Common myeloid progenitor, CD34-positive (primary cell): ENCODE measurements around the gene CTSL.
"Not testable (repeated sequence)": the region's sequence is repeated elsewhere in the genome, so short reads cannot be mapped to it uniquely, and the experiment has no call there.

Experiments used
- CTCF ChIA-PET: fragments of 350-600 bp; sonication (Branson Sonifier 250); formaldehyde crosslinking; loops from one replicate; lab custom pipeline; 2021; ENCODE audit warnings: antibody characterized with exemption; lab: Charles Lee
- POLR2A ChIA-PET: fragments of 350-600 bp; sonication (Branson Sonifier 250); formaldehyde crosslinking; loops from one replicate; lab custom pipeline; 2021; ENCODE audit warnings: antibody characterized with exemption; lab: Charles Lee
- DNase-seq, 3 donors: peaks; one replicate each; pipeline versions ENCODE4 v3.0.0 to v3.0.0-alpha.2; 2013
- H3K27ac ChIP-seq, 2 experiments: 1 replicate in 1 of 2; 2 replicates in 1 of 2; pipeline ENCODE4 v1.7.0; 2013; ENCODE audit warnings: inconsistent platforms in 2 of 2, low read length in 2 of 2, mild to moderate bottlenecking in 2 of 2, low read depth in 1 of 2, moderate library complexity in 1 of 2; ENCODE audit not compliant: severe bottlenecking in 2 of 2, insufficient read depth in 1 of 2, poor library complexity in 1 of 2
- H3K27me3 ChIP-seq, 5 experiments: replicated peaks in 2 of 5; 1 replicate in 3 of 5; 2 replicates in 2 of 5; pipeline versions ENCODE4 v1.6.1 to v1.7.0; 2013; ENCODE audit warnings: low read length in 4 of 5, mild to moderate bottlenecking in 2 of 5, moderate library complexity in 2 of 5, inconsistent platforms in 1 of 5; ENCODE audit not compliant: insufficient read depth in 5 of 5, control insufficient read depth in 4 of 5
- H3K36me3 ChIP-seq, 4 experiments: 1 replicate in 2 of 4; 2 replicates in 2 of 4; pipeline versions ENCODE4 v1.6.1 to v1.7.0; 2013; ENCODE audit warnings: low read length in 3 of 4, control low read depth in 1 of 4, mild to moderate bottlenecking in 1 of 4; ENCODE audit not compliant: control insufficient read depth in 4 of 4, insufficient read depth in 4 of 4
- H3K4me1 ChIP-seq, 4 experiments: 1 replicate in 3 of 4; 2 replicates in 1 of 4; pipeline versions ENCODE4 v1.6.1 to v1.7.1; 2013; ENCODE audit warnings: low read length in 3 of 4, mild to moderate bottlenecking in 3 of 4, control low read depth in 1 of 4, inconsistent platforms in 1 of 4, moderate library complexity in 1 of 4; ENCODE audit not compliant: control insufficient read depth in 4 of 4, insufficient read depth in 4 of 4; ENCODE audit errors: control extremely low read depth in 1 of 4
- H3K4me3 ChIP-seq, 7 experiments: 1 replicate in 4 of 7; 2 replicates in 3 of 7; pipeline versions ENCODE4 v1.5.1 to v1.7.0; 2013; ENCODE audit warnings: mild to moderate bottlenecking in 7 of 7, low read length in 6 of 7, moderate library complexity in 6 of 7, inconsistent platforms in 2 of 7, low read depth in 2 of 7, control low read depth in 1 of 7; ENCODE audit not compliant: insufficient read depth in 4 of 7, control insufficient read depth in 1 of 7; ENCODE audit errors: extremely low read depth in 1 of 7
- H3K9me3 ChIP-seq, 5 experiments: 1 replicate in 4 of 5; 2 replicates in 1 of 5; pipeline versions ENCODE4 v1.6.1 to v1.7.1; 2013; ENCODE audit warnings: low read length in 4 of 5, mild to moderate bottlenecking in 2 of 5, inconsistent platforms in 1 of 5, low read depth in 1 of 5, moderate library complexity in 1 of 5; ENCODE audit not compliant: control insufficient read depth in 4 of 5, insufficient read depth in 2 of 5; ENCODE audit errors: control extremely low read depth in 1 of 5
- WGBS: methylation state at CpG from one replicate; pipeline ENCODE4 v1.1.5; 2013; ENCODE audit not compliant: insufficient coverage; 5-methylcytosine and 5-hydroxymethylcytosine counted together

The CTSL gene

GRCh38 chr9:87753313-87753712 is 27.4 kb downstream of the CTSL start:
- H3K27me3 ChIP-seq: peaks cover 0 to 4% (median 0%) of the 10 kb centered on the region in 5 experiments
- DNase-seq: no peak
- ChIA-PET POLR2A (no interaction called here), CTCF (no interaction called here)
- WGBS: 75% methylated on average over 1 of the region's 2 CpGs
- no peak overlapping the region for H3K4me3 ChIP-seq
- peaks cover 0 to 6% (median 2%) of the 10 kb centered on the region in 5 experiments for H3K9me3 ChIP-seq
- H3K27ac ChIP-seq: no peak overlapping the region
- H3K36me3 ChIP-seq: no peaks in the 10 kb centered on the region
- no peaks in the 10 kb centered on the region for H3K4me1 ChIP-seq

DNA sequence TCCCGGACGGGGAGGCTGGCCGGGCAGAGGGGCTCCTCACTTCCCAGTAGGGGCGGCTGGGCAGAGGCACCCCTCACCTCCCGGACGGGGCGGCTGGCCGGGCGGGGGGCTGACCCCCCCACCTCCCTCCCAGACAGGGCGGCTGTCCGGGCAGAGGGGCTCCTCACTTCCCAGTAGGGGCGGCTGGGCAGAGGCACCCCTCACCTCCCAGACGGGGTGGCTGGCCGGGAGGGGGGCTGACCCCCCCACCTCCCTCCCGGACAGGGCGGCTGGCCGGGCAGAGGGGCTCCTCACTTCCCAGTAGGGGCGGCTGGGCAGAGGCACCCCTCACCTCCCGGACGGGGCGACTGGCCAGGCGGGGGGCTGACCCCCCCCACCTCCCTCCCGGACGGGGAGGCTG is 32.4 kb downstream of the CTSL start:
- H3K4me3 ChIP-seq, CTCF ChIA-PET, H3K36me3 ChIP-seq, DNase-seq, H3K27ac ChIP-seq, H3K4me1 ChIP-seq, POLR2A ChIA-PET, H3K27me3 ChIP-seq, H3K9me3 ChIP-seq: not testable (repeated sequence)
- 86% methylated on average over 3 of the region's 24 CpGs for WGBS

GRCh38 chr9:87759980-87760379 is 34.1 kb downstream of the CTSL start:
- H3K27ac ChIP-seq, H3K4me1 ChIP-seq, DNase-seq, H3K4me3 ChIP-seq, POLR2A ChIA-PET, H3K27me3 ChIP-seq, H3K36me3 ChIP-seq, H3K9me3 ChIP-seq, CTCF ChIA-PET: not testable (repeated sequence)

GRCh38 chr9:87760529-87760928 is 34.6 kb downstream of the CTSL start:
- H3K27me3 ChIP-seq: peaks cover 0 to 5% (median 2%) of the 10 kb centered on the region in 5 experiments
- POLR2A ChIA-PET: no interaction called here
- H3K4me1 ChIP-seq: no peaks in the 10 kb centered on the region
- H3K9me3 ChIP-seq: peaks cover 0 to 3% (median 0%) of the 10 kb centered on the region in 5 experiments
- H3K4me3 ChIP-seq: no peak overlapping the region
- no peak overlapping the region for H3K27ac ChIP-seq
- H3K36me3 ChIP-seq: no peaks in the 10 kb centered on the region
- CTCF ChIA-PET: no interaction called here
- no CpG with 5 or more reads among the region's 2 CpGs for WGBS
- no peak for DNase-seq

DNA sequence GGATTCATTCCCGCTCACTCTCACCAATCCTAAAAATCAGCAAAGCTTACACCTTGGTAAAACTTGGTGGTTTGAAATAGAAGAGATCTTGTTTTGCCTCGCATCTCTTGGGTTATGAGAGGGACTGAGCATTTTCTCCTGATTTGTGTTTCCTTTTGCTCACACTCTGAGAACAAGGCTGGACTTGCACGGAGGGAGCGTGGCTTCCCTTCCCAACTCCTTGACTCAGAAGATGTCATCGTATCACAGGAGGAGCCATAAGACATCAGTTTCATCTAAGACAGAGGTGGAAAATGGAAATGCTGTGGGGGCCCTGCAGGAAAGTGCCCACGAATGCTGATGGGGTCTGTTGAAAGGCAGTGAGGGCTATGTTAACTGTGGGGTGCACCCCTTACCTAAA is 37.4 kb downstream of the CTSL start:
- CTCF ChIA-PET: no interaction called here
- no peak overlapping the region for H3K4me3 ChIP-seq
- DNase-seq: no peak
- no peak overlapping the region for H3K27ac ChIP-seq
- H3K27me3 ChIP-seq: peaks cover 0 to 5% (median 2%) of the 10 kb centered on the region in 5 experiments
- WGBS: 94% methylated on average over 2 of the region's 6 CpGs
- no peaks in the 10 kb centered on the region for H3K36me3 ChIP-seq
- no peaks in the 10 kb centered on the region for H3K4me1 ChIP-seq
- POLR2A ChIA-PET: no interaction called here
- H3K9me3 ChIP-seq: peaks cover 0 to 3% (median 0%) of the 10 kb centered on the region in 5 experiments

DNA sequence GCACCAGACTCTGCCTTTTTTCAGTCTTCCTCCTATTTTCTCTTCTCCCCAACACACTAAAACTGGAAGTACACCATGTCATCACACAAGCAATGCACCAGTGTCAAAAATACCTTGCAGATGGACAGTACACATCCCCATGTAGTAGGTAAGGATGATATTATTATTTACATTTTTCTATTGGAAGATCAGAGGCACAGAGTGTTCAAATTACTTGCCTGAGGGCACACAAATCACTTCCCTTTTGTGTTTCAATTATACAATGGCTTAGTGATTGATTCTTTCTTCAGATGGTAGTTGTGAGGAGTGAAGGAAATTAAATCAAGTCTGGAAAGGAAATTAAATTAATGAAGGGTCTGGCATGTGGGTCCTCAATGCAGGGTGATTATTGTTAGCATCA is 39.6 kb downstream of the CTSL start:
- peaks cover 0 to 14% (median 6%) of the 10 kb centered on the region in 5 experiments for H3K27me3 ChIP-seq
- H3K27ac ChIP-seq: no peak overlapping the region
- H3K36me3 ChIP-seq: no peaks in the 10 kb centered on the region
- no peaks in the 10 kb centered on the region for H3K9me3 ChIP-seq
- ChIA-PET CTCF (no interaction called here), POLR2A (no interaction called here)
- no peak overlapping the region for H3K4me3 ChIP-seq
- H3K4me1 ChIP-seq: no peaks in the 10 kb centered on the region
- no peak for DNase-seq

DNA sequence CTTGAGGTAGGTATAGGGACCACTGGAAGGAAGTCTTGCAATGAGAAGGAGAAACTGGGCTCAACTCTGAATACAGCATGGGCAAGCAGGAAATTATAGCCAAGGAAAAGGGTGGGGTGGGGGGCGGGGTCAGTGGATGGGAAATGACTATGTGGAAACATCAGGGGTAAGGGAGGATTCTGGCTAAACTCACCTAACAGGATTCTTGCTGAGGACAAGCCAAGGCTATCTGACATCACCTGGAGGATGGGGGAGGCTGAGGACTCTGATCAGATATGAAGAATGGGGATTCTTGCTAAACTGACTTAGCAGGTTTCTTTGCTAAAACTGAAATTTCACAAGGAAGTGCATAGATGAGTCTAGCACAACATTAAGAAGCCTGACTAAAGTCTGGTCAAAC is 40.8 kb downstream of the CTSL start:
- CTCF ChIA-PET: no interaction called here

More for the DNA sequence above, 40.8 kb downstream of the CTSL start:
- Histone ChIP-seq H3K27ac (no peak overlapping the region), H3K27me3 (peaks cover 0 to 22% (median 6%) of the 10 kb centered on the region in 5 experiments), H3K36me3 (no peaks in the 10 kb centered on the region), H3K4me1 (no peaks in the 10 kb centered on the region), H3K4me3 (no peak overlapping the region), H3K9me3 (peaks cover 0 to 3% (median 0%) of the 10 kb centered on the region in 5 experiments)
- POLR2A ChIA-PET: no interaction called here
- WGBS: 33% methylated on average over 1 of the region's 1 CpG
- no peak for DNase-seq
